Lung (tissue), 12 donors: ENCODE measurements around the gene ASPG. TPM values are rescaled to one million over a fixed set of nuclear protein-coding genes. Genes with fewer than 3 reads are reported as not detected.

Experiments used
- ATAC-seq: fragments of 200-7000 bp; cut with Tn5 transposase; one replicate; pipeline ENCODE4 v1.9.1; 2020; ENCODE audit warnings: moderate number of reproducible peaks; ENCODE audit not compliant: insufficient read depth, low FRiP score
- DNase-seq, 3 donors: peaks; one replicate each; pipeline ENCODE4 v3.0.0-alpha.2; 2013 to 2017
- H3K27ac ChIP-seq, 2 donors: one replicate each; pipeline ENCODE4 v1.5.1; 2013; ENCODE audit warnings: mild to moderate bottlenecking in 2 of 2, moderate library complexity in 2 of 2, control low read depth in 1 of 2, inconsistent platforms in 1 of 2, low read depth in 1 of 2, low read length in 1 of 2
- H3K27me3 ChIP-seq, 3 donors: one replicate each; pipeline ENCODE4 v1.5.1; 2013; ENCODE audit warnings: low read length in 2 of 3; ENCODE audit not compliant: control insufficient read depth in 3 of 3, insufficient read depth in 3 of 3
- H3K36me3 ChIP-seq, 4 donors: one replicate each; pipeline ENCODE4 v1.5.1; 2013; ENCODE audit warnings: low read length in 4 of 4, mild to moderate bottlenecking in 1 of 4, moderate library complexity in 1 of 4; ENCODE audit not compliant: control insufficient read depth in 4 of 4, insufficient read depth in 4 of 4
- H3K4me1 ChIP-seq, 5 donors: one replicate each; pipeline ENCODE4 v1.5.1; 2013; ENCODE audit warnings: low read length in 5 of 5, mild to moderate bottlenecking in 2 of 5, moderate library complexity in 1 of 5; ENCODE audit not compliant: control insufficient read depth in 5 of 5, insufficient read depth in 5 of 5
- H3K4me3 ChIP-seq: one replicate; pipeline ENCODE4 v1.5.1; 2013; ENCODE audit warnings: mild to moderate bottlenecking, control low read depth, moderate library complexity
- H3K9ac ChIP-seq, 2 donors: one replicate each; pipeline ENCODE4 v1.5.1; 2013; ENCODE audit warnings: low read length in 2 of 2, control low read depth in 1 of 2; ENCODE audit not compliant: insufficient read depth in 1 of 2
- H3K9me3 ChIP-seq, 4 donors: one replicate each; pipeline ENCODE4 v1.5.1; 2013; ENCODE audit warnings: low read length in 3 of 4, mild to moderate bottlenecking in 1 of 4, moderate library complexity in 1 of 4; ENCODE audit not compliant: control insufficient read depth in 4 of 4, insufficient read depth in 3 of 4
- WGBS, 2 donors: extraction: QIAGEN DNeasy Blood & Tissue Kit; methylation state at CpG; one replicate each; pipeline ENCODE4 v1.1.7; 2013; 5-methylcytosine and 5-hydroxymethylcytosine counted together
- polyA plus RNA-seq, 2 donors: library from polyadenylated mRNA; stranded (reverse); fragments of 200-250 nt; gene quantifications; one replicate each; pipeline ENCODE4 v1.2.1, GENCODE V29; 2013
- total RNA-seq, 2 donors: library from RNA; depleted of rRNA in 1 of 2; stranded (reverse); fragments of >200 nt in 1 of 2; gene quantifications; one replicate each; pipeline ENCODE4 v1.2.1, GENCODE V29; 2014 to 2021
- TF ChIP-seq, protein P1 (sequence below): IDR thresholded peaks from 2 replicates; pipeline ENCODE4 v1.5.1; 2012; ENCODE audit warnings: mild to moderate bottlenecking; ENCODE audit errors: control extremely low read depth, extremely low read depth
- donor health status: control.
- donor health status: control.
- donor health status: Bipolar disorder and iron deficiency.
- donor health status: healthy.
- donor health status: DM: yes; HTN: yes; CAD: no.

ASPG gene
- total and polyA plus RNA-seq, 4 donors, result 0.73 to 4.7 (median 3.0) TPM

DNA sequence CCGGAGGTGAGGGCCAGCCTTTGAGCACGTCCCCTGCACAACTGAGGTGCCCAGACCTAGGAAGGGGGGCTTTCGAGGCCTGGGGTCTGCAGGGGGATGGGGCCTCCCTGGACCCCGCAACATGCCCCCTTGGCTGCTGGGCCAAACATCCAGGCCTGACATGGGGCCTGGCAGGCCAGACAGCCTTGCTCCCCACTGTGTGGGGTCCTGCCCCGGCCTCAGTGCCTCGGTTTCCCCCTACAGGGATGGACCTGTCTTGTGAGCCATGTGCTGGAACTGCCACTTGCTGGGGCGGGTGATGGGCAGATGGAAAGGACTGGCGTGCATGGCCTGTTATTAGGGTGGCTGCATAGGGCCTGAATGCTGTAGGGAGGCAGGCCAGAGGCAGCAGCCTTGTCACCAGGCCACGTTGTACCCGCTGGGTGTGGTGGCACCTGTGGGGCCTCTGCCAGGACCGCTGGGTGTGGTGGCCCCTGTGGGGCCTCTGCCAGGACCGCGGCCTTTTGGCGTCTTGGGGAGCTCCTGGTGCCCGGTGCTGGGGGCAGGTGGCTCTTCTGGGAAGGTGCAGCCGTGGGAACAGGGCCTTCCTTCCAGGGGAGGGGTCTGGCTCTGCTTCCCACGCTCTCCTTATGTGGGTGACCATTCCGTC lies 20.4 kb downstream of the ASPG start:
- peaks cover 0 to 2% (median 0%) of the 10 kb centered on the region in 4 donors for H3K9me3 ChIP-seq
- no peaks in the 10 kb centered on the region for H3K36me3 ChIP-seq
- H3K27ac ChIP-seq, result no peak overlapping the region
- no peak overlapping the region for H3K9ac ChIP-seq
- peaks cover 0 to 20% (median 6%) of the 10 kb centered on the region in 5 donors for H3K4me1 ChIP-seq
- ATAC-seq (no peak), DNase-seq (peak in 1 of 3 donors; percentile 9)
- WGBS, 2 donors, result 75 to 89% methylated on average over 18 of the region's 18 CpGs
- no peak overlapping the region for H3K4me3 ChIP-seq
- TF ChIP-seq, protein P1, sequence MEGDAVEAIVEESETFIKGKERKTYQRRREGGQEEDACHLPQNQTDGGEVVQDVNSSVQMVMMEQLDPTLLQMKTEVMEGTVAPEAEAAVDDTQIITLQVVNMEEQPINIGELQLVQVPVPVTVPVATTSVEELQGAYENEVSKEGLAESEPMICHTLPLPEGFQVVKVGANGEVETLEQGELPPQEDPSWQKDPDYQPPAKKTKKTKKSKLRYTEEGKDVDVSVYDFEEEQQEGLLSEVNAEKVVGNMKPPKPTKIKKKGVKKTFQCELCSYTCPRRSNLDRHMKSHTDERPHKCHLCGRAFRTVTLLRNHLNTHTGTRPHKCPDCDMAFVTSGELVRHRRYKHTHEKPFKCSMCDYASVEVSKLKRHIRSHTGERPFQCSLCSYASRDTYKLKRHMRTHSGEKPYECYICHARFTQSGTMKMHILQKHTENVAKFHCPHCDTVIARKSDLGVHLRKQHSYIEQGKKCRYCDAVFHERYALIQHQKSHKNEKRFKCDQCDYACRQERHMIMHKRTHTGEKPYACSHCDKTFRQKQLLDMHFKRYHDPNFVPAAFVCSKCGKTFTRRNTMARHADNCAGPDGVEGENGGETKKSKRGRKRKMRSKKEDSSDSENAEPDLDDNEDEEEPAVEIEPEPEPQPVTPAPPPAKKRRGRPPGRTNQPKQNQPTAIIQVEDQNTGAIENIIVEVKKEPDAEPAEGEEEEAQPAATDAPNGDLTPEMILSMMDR, result no peak
- no peaks in the 10 kb centered on the region for H3K27me3 ChIP-seq

DNA sequence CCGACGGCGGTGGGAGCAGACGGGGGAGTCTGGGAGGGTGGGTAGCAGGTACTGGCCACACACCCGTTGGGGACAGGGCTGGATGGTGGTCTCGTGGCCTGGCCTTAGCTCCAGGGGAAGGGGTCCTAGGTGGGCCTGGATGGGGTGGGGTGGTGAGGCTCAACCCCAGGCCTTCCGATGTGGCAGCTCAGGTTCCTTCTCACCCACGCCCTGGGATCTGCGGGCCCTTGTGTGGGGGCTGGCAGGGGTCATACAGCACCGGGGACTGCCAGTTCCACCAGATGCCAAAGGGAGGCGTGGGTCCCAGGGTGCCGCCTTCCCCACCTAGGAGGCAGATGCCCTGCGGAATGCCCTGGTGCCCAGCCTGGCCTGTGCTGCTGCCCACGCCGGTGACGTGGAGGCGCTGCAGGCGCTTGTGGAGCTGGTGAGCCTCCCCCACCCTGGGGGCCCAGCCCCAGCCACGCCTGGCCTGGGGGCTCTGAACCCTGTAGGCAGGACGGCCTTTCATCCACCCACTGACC lies 21.0 kb downstream of the ASPG start:
- no peak overlapping the region for H3K27ac ChIP-seq
- H3K36me3 ChIP-seq, result no peaks in the 10 kb centered on the region
- no peak overlapping the region for H3K4me3 ChIP-seq
- H3K4me1 ChIP-seq, result peaks cover 0 to 26% (median 6%) of the 10 kb centered on the region in 5 donors
- TF ChIP-seq, protein P1, result no peak
- H3K27me3 ChIP-seq, result no peaks in the 10 kb centered on the region
- 87 to 94% methylated on average over 20 of the region's 20 CpGs for WGBS, 2 donors
- H3K9ac ChIP-seq, result no peak overlapping the region
- ATAC-seq (no peak), DNase-seq (no peak)
- peaks cover 0 to 2% (median 0%) of the 10 kb centered on the region in 4 donors for H3K9me3 ChIP-seq

DNA sequence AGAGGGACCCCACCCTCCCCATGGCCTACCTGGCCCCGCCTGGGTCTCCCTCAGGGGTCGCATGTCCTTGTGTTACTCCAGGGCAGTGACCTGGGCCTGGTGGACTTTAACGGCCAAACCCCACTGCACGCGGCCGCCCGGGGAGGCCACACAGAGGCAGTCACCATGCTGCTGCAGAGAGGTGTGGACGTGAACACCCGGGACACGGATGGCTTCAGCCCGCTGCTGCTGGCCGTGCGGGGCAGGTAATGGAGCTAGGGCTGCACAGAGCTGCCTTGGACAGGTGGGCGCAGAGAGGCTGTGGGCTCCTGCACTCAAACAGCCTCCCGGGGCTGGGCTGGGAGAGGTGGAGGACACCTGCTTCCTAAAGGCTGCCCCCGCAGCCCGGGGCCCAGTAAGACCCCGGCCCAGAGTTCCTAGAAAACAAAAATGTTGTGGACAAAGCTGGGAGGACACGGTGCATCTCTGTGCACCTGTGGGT lies 21.6 kb downstream of the ASPG start:
- WGBS, 2 donors, result 87 to 89% methylated on average over 19 of the region's 19 CpGs
- DNase-seq (no peak), ATAC-seq (no peak)
- Histone ChIP-seq H3K9ac (no peak overlapping the region), H3K27me3 (no peaks in the 10 kb centered on the region), H3K27ac (no peak overlapping the region), H3K4me1 (peaks cover 0 to 27% (median 6%) of the 10 kb centered on the region in 5 donors), H3K36me3 (no peaks in the 10 kb centered on the region), H3K9me3 (peaks cover 0 to 2% (median 0%) of the 10 kb centered on the region in 4 donors), H3K4me3 (no peak overlapping the region)
- TF ChIP-seq, protein P1, result no peak
